Measurements from ENCODE around the gene CCS.
A peak's percentile ranks its signal among the peaks of the same experiment; 100 is the strongest.
"Not testable (repeated sequence)": the region's sequence is repeated elsewhere in the genome, so short reads cannot be mapped to it uniquely, and the experiment has no call there.

CCS gene

GRCh38 chr11:66595245-66595904 lies 2.4 kb downstream of the CCS start:
- DNase-seq: no peak

- DNase-seq: no peak
Observed at GRCh38 chr11:66598993-66599392, 6.0 kb downstream of the CCS start.

- no peak for DNase-seq
Observed at GRCh38 chr11:66600219-66600618, 7.2 kb downstream of the CCS start.

DNA sequence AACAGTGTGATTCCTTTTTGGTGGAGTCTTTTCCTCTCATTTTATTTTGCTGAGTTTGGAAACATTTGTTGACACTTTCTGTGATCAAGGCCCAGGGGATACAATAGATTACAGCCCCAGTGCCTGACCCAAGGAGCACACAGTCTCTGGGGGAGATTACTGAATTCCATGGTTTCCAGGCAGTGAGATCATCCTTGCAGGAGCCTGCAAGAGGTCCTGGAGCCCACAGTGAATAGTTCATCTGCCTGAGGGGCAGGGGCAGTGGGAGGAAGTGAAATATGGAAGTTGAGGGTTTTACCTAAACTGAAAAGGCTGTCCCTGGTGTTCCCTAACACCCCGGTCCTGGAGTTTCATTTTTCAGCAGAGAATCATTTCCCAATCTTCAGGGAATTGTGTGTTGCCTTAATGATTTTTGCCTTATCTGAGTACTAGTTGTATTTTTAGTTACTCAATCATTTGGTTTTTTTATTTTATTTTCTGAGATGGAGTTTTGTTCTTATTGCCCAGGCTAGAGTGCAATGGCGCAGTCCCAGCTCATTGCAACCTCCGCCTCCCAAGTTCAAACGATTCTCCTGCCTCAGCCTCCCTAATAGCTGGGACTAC lies 7.7 kb downstream of the CCS start:
- no peak for DNase-seq

DNA sequence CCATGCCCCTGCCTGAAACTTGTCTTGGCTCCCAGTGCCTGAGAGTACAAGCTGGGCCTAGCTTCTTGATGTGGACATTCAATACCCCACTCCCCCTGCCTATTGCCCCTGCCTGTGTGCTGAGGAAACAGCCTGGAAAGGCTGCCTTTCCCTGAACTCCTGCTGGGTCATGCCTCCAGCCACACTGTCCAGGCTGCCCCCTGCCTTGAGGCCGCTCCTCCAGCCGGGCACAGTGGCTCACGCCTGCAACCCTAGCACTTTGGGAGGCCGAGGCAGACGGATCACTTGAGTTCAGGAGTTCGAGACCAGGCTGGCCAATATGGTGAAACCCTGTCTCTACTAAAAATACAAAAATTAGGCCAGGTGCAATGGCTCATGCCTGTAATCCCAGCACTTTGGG lies 10.1 kb downstream of the CCS start:
- no peak for DNase-seq

- no peak for DNase-seq
Observed at GRCh38 chr11:66604155-66604554, 11.2 kb downstream of the CCS start.

- DNase-seq: not testable (repeated sequence)
Observed at GRCh38 chr11:66606608-66607007, 13.6 kb downstream of the CCS start.

GRCh38 chr11:66607126-66607834 lies 14.3 kb downstream of the CCS start:
- no peak for DNase-seq

GRCh38 chr11:66609721-66610617 lies 17.0 kb downstream of the CCS start:
- no peak for DNase-seq

- no peak for DNase-seq
Observed at GRCh38 chr11:66612458-66612857, 19.5 kb downstream of the CCS start.

DNA sequence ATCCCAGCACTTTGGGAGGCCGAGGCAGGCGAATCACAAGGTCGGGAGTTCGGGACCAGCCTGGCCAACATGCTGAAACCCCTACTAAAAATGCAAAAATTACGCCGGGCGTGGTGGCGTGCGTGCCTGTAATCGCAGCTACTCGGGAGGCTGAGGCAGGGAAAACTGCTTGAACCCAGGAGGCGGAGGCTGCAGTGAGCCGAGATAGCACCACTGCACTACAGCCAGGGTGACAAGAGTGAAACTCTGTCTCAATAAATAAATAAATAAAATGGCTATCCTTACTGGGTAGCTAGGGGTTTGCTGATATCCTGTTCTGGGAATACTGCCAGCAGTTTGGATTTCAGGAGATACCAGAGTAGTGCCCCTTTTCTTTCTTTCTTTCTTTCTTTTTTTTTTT lies 21.1 kb downstream of the CCS start:
- no peak for DNase-seq

GRCh38 chr11:66616379-66617154 lies 23.6 kb downstream of the CCS start, which contains the start of gene RBM14:
Gene RBM14 (plus strand): TSS chr11:66616630. CDS start chr11:66616721, 91 bp downstream.
- peak; percentile 98 for DNase-seq

- DNase-seq: no peak
Observed at GRCh38 chr11:66617155-66617834, 24.3 kb downstream of the CCS start.

- no peak for DNase-seq
Observed at GRCh38 chr11:66619080-66619554, 26.1 kb downstream of the CCS start.

- no peak for DNase-seq
Observed at GRCh38 chr11:66624450-66624849, 31.5 kb downstream of the CCS start.

DNA sequence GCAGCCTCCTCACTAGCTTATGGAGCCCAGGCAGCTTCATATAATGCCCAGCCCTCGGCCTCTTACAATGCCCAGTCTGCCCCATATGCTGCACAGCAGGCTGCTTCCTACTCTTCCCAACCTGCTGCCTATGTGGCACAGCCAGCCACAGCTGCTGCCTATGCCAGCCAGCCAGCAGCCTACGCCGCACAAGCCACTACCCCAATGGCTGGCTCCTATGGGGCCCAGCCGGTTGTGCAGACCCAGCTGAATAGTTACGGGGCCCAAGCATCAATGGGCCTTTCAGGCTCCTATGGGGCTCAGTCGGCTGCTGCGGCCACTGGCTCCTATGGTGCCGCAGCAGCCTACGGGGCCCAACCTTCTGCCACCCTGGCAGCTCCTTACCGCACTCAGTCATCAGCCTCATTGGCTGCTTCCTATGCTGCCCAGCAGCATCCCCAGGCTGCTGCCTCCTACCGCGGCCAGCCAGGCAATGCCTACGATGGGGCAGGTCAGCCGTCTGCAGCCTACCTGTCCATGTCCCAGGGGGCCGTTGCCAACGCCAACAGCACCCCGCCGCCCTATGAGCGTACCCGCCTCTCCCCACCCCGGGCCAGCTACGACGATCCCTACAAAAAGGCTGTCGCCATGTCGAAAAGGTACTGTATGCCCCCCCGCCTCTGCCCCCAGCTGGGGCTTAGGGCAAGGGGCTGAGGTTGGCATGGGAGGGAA lies 32.2 kb downstream of the CCS start:
- DNase-seq: no peak

DNA sequence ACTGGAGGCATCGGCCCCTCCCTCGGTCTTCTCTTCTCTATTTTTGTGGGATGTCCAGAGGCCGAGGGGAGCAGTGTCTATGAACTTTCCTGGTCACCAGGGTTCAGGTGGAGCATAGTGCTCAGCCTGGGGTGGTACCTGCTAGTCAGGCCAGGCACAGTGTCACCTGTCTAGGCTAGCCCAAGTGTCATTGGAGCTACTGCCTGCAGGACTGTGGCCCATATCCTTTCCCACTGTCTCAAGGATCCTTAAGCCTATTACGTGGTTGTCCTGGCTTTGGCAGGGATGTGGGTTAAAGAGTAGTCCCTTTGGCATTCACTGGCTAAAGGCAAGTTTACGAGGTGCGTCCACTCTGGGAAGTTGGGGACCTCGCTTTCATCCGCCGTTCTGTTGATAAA lies 32.8 kb downstream of the CCS start:
- DNase-seq: no peak

GRCh38 chr11:66626382-66626781 lies 33.4 kb downstream of the CCS start:
- DNase-seq: no peak

DNA sequence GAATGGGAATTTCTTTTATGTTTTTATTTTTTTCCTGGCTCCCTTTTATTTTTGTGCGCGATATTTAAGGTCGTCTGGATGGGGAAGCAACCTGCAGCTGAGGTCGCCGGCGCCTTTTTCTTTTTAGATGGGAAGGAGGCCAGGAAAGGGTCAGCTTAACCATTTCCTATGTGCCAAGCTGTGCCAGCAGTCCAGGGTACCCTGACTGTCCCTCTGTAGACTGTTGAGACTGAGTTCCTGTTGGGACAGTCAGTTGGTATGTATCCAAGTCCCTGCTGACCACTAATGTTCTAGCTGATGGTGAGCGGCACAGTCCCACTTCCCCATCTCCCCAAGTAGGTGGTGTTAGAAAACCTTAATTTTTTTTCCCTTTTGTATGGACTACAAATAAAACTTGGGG lies 33.9 kb downstream of the CCS start:
- DNase-seq: no peak

DNA sequence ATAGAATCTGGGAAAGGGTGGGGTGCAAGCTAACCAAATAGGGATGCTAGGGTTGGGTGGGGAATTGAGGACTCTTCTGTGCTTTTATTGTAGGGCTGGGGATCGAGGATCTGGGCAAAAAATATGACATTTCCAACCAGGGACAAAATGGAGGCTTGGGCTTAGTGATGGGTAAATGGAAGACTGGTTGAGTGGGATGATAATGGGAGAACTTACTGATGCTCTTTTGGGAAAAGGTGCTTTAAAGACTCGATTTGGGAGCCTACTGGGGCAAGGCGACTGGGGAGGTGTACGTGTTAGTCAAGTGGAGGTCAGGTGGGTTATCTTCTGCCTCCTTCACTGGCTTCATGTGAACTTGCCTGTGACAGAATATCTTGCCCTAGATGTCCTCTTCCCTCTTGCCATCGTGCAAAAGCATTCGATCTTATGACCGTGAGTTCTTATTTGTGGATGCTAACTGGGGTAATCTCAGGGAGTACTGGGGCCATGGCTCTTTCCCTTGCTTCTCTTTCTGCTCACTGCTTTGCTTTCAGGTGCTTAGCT lies 35.1 kb downstream of the CCS start:
- no peak for DNase-seq

DNA sequence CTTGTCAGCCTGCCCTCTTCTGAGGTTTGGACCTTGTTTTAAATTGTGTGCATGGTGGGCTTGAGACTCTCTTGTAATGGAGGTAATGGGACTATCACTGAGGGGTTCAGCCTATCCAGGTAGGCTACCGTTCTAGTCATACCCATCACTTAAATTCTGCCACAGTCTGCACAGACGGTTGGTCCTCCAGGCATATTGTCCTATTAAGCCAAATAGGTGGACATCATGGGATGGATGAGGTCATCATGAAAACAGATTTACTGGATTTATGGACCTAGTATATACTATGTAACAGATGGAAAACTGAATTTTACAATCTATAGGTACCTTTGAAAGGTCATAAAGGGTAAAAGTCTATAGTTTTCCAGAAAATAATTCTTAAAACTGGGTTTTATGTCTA lies 36.4 kb downstream of the CCS start:
- DNase-seq: no peak
